Upper lobe of left lung (tissue), 4 donors: ENCODE results near the gene S100G.

Experiments
- CTCF ChIP-seq, 6 experiments: fragments of 450-650 bp in 4 of 6; fragments of 200-600 bp in 2 of 6; sonication (generic) in 2 of 6; IDR thresholded peaks; one replicate each; pipeline ENCODE4 v1.5.1; 2016 to 2019; ENCODE audit warnings: antibody characterized with exemption in 6 of 6
- POLR2A ChIP-seq, 4 donors: fragments of 450-650 bp; IDR thresholded peaks; one replicate each; pipeline ENCODE4 v1.5.1; 2016 to 2017; ENCODE audit warnings: antibody characterized with exemption in 4 of 4, mild to moderate bottlenecking in 2 of 4

DNA sequence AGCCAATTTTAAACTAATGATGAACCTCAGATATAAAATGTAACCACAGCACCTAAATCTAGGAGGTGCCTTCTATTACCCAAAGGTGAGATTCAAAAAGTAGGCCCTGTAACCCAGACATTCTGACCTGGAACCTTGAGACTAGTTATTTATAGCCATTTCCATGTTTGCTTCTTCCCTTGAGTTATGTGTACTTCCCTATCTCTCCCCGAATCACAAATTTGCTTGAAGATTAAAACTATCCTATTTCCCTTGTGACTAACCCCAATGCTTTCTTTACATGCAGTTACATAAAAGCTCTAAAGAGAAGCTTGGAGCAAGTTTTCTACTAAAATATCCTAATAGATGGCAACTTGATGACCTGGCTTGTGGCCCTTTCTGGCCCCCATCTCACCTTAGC is 32.6 kb upstream of the S100G start:
- TF ChIP-seq CTCF (IDR thresholded peaks at IDR 0.05) (no peak), POLR2A (IDR thresholded peaks at IDR 0.05) (no peak)
